T-helper 2 cell treated with Interferon-gamma antibody and Interleukin-4, amounts not matched to agents 5 μg/mL and 100 μg/mL, for 36 hours (primary cell): ENCODE data around the gene SH3BP1.

Experiments
- DNase-seq: peaks from one replicate; pipeline ENCODE4 v3.0.0; 2021; ENCODE audit warnings: low spot score
- H3K27ac Mint-ChIP-seq: one replicate; pipeline ENCODE4 v1.8.0; 2021; ENCODE audit warnings: mild to moderate bottlenecking, mixed read lengths
- H3K27me3 Mint-ChIP-seq: one replicate; pipeline ENCODE4 v1.8.0; 2021; ENCODE audit warnings: low read depth, mixed read lengths
- H3K36me3 Mint-ChIP-seq: one replicate; pipeline ENCODE4 v1.8.0; 2021; ENCODE audit warnings: low read depth, mixed read lengths
- H3K4me1 Mint-ChIP-seq: one replicate; pipeline ENCODE4 v1.8.0; 2021; ENCODE audit warnings: low read depth, mixed read lengths
- H3K4me3 Mint-ChIP-seq: one replicate; pipeline ENCODE4 v1.8.0; 2022; ENCODE audit warnings: mild to moderate bottlenecking, moderate library complexity, mixed read lengths
- H3K9me3 Mint-ChIP-seq: one replicate; pipeline ENCODE4 v1.8.0; 2021; ENCODE audit warnings: mixed read lengths

The SH3BP1 gene

GRCh38 chr22:37664249-37665101 lies 25.0 kb downstream of the SH3BP1 start:
- no peaks in the 10 kb centered on the region for H3K9me3 Mint-ChIP-seq
- peaks cover 19% of the 10 kb centered on the region for H3K36me3 Mint-ChIP-seq
- H3K27ac Mint-ChIP-seq, result no peak overlapping the region

GRCh38 chr22:37665487-37665886 lies 26.0 kb downstream of the SH3BP1 start:
- H3K27me3 Mint-ChIP-seq, result no peaks in the 10 kb centered on the region

More at GRCh38 chr22:37664249-37665101, 25.0 kb downstream of the SH3BP1 start:
- H3K27me3 Mint-ChIP-seq, result no peaks in the 10 kb centered on the region
- no peak overlapping the region for H3K4me3 Mint-ChIP-seq
- peaks cover 28% of the 10 kb centered on the region for H3K4me1 Mint-ChIP-seq
- no peak for DNase-seq

DNA sequence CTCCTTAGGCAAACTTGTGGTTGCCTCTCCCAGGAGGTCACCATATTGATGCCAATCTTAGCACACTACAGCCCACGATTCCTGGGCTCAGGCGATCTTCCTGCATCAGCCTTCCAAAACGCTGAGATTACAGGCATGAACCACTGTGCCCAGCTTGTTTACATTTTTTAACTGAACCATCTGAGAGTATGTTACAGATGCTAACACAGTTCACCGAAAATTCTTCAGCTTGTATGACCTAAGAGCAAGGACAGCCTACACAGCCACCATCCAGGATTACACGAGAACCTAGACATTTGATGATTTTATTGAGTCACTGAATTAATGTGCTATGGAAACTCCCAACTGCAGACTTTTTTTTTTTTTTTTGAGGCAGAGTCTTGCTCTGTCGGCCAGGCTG lies 30.1 kb downstream of the SH3BP1 start:
- Mint-ChIP-seq H3K27ac (no peak overlapping the region), H3K4me3 (no peak overlapping the region), H3K36me3 (peaks cover 11% of the 10 kb centered on the region)

More at GRCh38 chr22:37665487-37665886, 26.0 kb downstream of the SH3BP1 start:
- Mint-ChIP-seq H3K4me3 (no peak overlapping the region), H3K9me3 (no peaks in the 10 kb centered on the region), H3K27ac (no peak overlapping the region), H3K4me1 (peaks cover 18% of the 10 kb centered on the region), H3K36me3 (peaks cover 16% of the 10 kb centered on the region)
- DNase-seq, result no peak

DNA sequence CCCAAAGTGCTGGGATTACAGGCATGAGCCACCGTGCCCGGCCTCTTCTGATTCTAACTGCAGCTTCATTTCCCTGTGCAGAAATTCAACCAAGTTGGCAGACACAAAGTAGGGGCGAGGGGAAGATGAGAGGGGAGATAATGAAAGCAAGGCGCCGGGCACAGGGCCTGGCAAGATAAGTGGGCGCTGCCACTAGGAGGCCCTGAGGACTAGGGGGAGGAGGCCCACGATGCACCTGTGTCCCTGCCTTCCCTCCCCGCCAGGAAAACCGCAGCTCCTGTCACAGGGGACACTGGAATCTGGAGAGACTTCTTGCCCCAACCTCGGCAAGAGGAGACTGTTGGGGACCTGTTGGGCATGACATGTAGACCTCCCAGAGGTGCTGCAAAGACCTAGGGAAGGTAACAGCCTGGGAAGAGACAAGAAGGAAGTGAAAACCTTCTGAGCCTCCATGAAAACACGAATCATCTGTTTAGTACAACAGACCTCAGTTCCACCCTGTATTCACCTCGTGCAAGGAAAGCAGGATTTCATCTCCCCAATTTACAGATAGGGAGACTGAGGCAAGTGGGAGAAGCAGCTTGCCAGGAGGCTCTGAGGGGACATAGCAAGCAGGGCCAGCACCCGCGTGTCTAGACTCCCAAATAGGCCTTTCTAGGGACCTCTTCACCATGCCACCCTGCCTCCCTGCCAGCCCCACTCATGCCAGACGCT lies 32.9 kb downstream of the SH3BP1 start:
- DNase-seq, result no peak
- H3K27me3 Mint-ChIP-seq, result no peaks in the 10 kb centered on the region
- peaks cover 9% of the 10 kb centered on the region for H3K36me3 Mint-ChIP-seq
- H3K4me1 Mint-ChIP-seq, result peaks cover 35% of the 10 kb centered on the region
- peak overlapping the region; percentile 54 for H3K4me3 Mint-ChIP-seq
- peak overlapping the region; percentile 60 for H3K27ac Mint-ChIP-seq
- H3K9me3 Mint-ChIP-seq, result no peaks in the 10 kb centered on the region

More for the DNA sequence above, 30.1 kb downstream of the SH3BP1 start:
- no peaks in the 10 kb centered on the region for H3K9me3 Mint-ChIP-seq
- DNase-seq, result no peak
- H3K27me3 Mint-ChIP-seq, result no peaks in the 10 kb centered on the region
- peaks cover 27% of the 10 kb centered on the region for H3K4me1 Mint-ChIP-seq

- Mint-ChIP-seq H3K4me1 (peaks cover 37% of the 10 kb centered on the region), H3K27ac (peak overlapping the region; percentile 85)
Observed at GRCh38 chr22:37672920-37673455, 33.5 kb downstream of the SH3BP1 start.

GRCh38 chr22:37674248-37674647 lies 34.8 kb downstream of the SH3BP1 start:
- peaks cover 15% of the 10 kb centered on the region for H3K36me3 Mint-ChIP-seq
- H3K9me3 Mint-ChIP-seq, result no peaks in the 10 kb centered on the region
- H3K4me3 Mint-ChIP-seq, result peak overlapping the region; percentile 98
- H3K27me3 Mint-ChIP-seq, result no peaks in the 10 kb centered on the region
- DNase-seq, result no peak
- peak overlapping the region; percentile 84 for H3K27ac Mint-ChIP-seq
- H3K4me1 Mint-ChIP-seq, result peaks cover 40% of the 10 kb centered on the region

More at GRCh38 chr22:37672920-37673455, 33.5 kb downstream of the SH3BP1 start:
- Mint-ChIP-seq H3K36me3 (peaks cover 11% of the 10 kb centered on the region), H3K9me3 (no peaks in the 10 kb centered on the region), H3K4me3 (peak overlapping the region; percentile 54), H3K27me3 (no peaks in the 10 kb centered on the region)
- no peak for DNase-seq

- Mint-ChIP-seq H3K9me3 (no peaks in the 10 kb centered on the region), H3K27ac (peak within 1 kb of the TSS; percentile 99), H3K27me3 (no peaks in the 10 kb centered on the region), H3K36me3 (peaks cover 22% of the 10 kb centered on the region), H3K4me1 (peaks cover 43% of the 10 kb centered on the region), H3K4me3 (peak within 1 kb of the TSS; percentile 98)
- peak; percentile 87 for DNase-seq
Observed at GRCh38 chr22:37674951-37675929, 35.8 kb downstream of the SH3BP1 start, which contains the start of gene LGALS1. LGALS1 (plus strand) TSS chr22:37675636; CDS start chr22:37675703, 67 bp downstream.

GRCh38 chr22:37675930-37676735 lies 36.7 kb downstream of the SH3BP1 start:
- Mint-ChIP-seq H3K27me3 (no peaks in the 10 kb centered on the region), H3K27ac (peak overlapping the region; percentile 99), H3K9me3 (no peaks in the 10 kb centered on the region), H3K4me3 (peak overlapping the region; percentile 98), H3K36me3 (peaks cover 23% of the 10 kb centered on the region), H3K4me1 (peaks cover 43% of the 10 kb centered on the region)
- DNase-seq, result peak; percentile 34

GRCh38 chr22:37676736-37677492 lies 37.4 kb downstream of the SH3BP1 start:
- H3K4me1 Mint-ChIP-seq, result peaks cover 46% of the 10 kb centered on the region
- no peaks in the 10 kb centered on the region for H3K27me3 Mint-ChIP-seq
- H3K36me3 Mint-ChIP-seq, result peaks cover 24% of the 10 kb centered on the region
- DNase-seq, result peak; percentile 93
- H3K9me3 Mint-ChIP-seq, result no peaks in the 10 kb centered on the region
- H3K27ac Mint-ChIP-seq, result peak overlapping the region; percentile 99
- H3K4me3 Mint-ChIP-seq, result peak overlapping the region; percentile 98

- DNase-seq, result no peak
- H3K9me3 Mint-ChIP-seq, result no peaks in the 10 kb centered on the region
- H3K27me3 Mint-ChIP-seq, result no peaks in the 10 kb centered on the region
- peaks cover 40% of the 10 kb centered on the region for H3K4me1 Mint-ChIP-seq
- peaks cover 24% of the 10 kb centered on the region for H3K36me3 Mint-ChIP-seq
- peak overlapping the region; percentile 98 for H3K4me3 Mint-ChIP-seq
- peak overlapping the region; percentile 99 for H3K27ac Mint-ChIP-seq
Observed at GRCh38 chr22:37677493-37677974, 38.1 kb downstream of the SH3BP1 start.

GRCh38 chr22:37678372-37678771 lies 38.9 kb downstream of the SH3BP1 start:
- peak overlapping the region; percentile 83 for H3K27ac Mint-ChIP-seq
- peaks cover 32% of the 10 kb centered on the region for H3K4me1 Mint-ChIP-seq
- peaks cover 24% of the 10 kb centered on the region for H3K36me3 Mint-ChIP-seq
- H3K9me3 Mint-ChIP-seq, result no peaks in the 10 kb centered on the region
- H3K4me3 Mint-ChIP-seq, result no peak overlapping the region
- no peak for DNase-seq
- H3K27me3 Mint-ChIP-seq, result no peaks in the 10 kb centered on the region

DNA sequence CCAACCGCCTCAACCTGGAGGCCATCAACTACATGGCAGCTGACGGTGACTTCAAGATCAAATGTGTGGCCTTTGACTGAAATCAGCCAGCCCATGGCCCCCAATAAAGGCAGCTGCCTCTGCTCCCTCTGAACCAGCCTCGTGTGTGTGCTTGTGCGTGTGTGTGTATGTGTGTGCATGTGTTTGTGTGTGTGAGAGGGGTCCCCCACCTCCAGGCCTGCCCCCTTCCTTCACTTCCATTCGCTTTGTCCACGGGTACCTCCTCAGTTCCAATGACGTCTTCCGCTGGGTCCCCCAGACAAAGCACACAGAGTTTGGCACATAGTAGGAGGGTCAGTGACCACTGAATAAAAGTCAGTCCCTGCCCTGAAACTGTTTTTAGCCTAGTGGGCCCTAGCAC lies 40.2 kb downstream of the SH3BP1 start:
- Mint-ChIP-seq H3K27me3 (no peaks in the 10 kb centered on the region), H3K9me3 (no peaks in the 10 kb centered on the region), H3K4me1 (peaks cover 24% of the 10 kb centered on the region), H3K36me3 (peaks cover 22% of the 10 kb centered on the region), H3K27ac (peak overlapping the region; percentile 56), H3K4me3 (peak overlapping the region; percentile 40)
- no peak for DNase-seq
